GM19455 (cell line): ENCODE measurements around the gene PIK3CA.
A peak's percentile ranks its signal among the peaks of the same experiment; 100 is the strongest.
"Not testable (repeated sequence)": the region's sequence is repeated elsewhere in the genome, so short reads cannot be mapped to it uniquely, and the experiment has no call there.

Experiments used
- ATAC-seq: cut with Tn5 transposase; IDR thresholded peaks from one replicate; pipeline ENCODE4 v1.9.1; 2021; ENCODE audit not compliant: unreplicated experiment

The PIK3CA gene

DNA sequence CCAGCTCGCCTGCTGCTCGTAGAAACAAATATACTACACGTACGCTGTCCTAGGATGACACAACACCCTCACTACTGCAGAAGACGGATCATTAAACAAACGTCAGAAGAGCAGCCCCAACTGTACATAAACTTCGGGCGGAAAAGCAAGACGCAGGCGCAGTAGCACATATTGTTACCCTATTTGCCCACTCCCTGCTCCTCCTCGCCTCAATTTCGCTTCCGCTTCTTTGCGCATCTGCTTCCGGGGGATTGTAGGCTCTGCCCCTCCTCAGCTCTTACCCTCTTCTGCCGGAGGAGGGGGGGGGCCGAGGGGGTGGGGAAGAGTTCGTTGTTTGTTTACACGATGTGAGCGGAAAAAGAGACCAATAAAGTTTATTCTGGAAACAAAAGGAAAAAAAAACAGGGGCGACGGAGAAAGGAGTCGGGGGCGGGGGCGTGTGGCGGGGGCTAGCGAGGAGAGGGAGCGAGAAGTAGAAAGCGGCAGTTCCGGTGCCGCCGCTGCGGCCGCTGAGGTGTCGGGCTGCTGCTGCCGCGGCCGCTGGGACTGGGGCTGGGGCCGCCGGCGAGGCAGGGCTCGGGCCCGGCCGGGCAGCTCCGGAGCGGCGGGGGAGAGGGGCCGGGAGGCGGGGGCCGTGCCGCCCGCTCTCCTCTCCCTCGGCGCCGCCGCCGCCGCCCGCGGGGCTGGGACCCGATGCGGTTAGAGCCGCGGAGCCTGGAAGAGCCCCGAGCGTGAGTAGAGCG, at the start of gene PIK3CA:
Gene PIK3CA (plus strand): TSS at position 485 of the 743 bp plus-strand sequence. CDS start 50,469 bp downstream, outside the sequence.
- peak; percentile 78 for ATAC-seq

- no peak for ATAC-seq
Observed at GRCh38 chr3:179098388-179099077, 49.6 kb upstream of the PIK3CA start.

- no peak for ATAC-seq
Observed at GRCh38 chr3:179100652-179101051, 47.5 kb upstream of the PIK3CA start.

GRCh38 chr3:179105881-179106280, 42.3 kb upstream of the PIK3CA start:
- no peak for ATAC-seq

- ATAC-seq = no peak
Observed at GRCh38 chr3:179107617-179108016, 40.5 kb upstream of the PIK3CA start.

DNA sequence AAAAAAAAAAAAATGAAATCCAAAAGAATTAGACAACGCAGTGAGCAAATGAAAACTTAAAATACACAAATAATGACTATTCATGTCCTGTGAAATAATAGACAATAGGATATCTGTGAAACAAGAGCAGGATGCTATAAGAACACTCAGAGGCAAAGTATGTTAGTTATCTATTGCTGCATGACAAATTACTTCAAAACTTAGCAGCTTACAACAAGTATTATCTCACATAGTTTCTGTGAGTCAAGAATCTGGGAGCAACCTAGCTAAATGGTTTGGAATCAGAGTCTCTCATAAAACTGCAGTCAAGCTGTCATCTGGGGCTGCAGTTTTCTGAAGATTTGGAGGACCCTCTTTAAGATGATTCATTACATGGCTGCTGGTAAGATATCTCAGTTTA, 40.1 kb upstream of the PIK3CA start:
- no peak for ATAC-seq

- no peak for ATAC-seq
Observed at GRCh38 chr3:179113903-179114302, 34.3 kb upstream of the PIK3CA start.

DNA sequence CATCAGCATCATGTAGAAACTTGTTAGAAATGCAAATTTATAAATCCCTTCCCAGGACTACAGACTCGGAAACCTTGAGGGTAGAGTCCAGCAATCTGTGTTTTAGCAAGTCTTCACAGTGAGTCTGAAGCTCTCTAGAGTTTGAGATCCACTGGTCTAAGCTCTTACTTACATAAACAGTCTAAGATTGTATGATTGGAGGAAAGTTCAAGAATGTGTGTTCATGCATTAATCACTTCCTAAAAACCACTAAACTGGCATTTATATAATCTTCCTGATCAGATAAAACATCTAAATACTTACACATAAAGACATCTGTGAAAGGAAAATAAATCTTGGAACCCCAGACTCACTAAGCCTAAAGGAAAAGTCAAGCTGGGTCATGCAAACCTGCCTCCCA, 32.7 kb upstream of the PIK3CA start:
- not testable (repeated sequence) for ATAC-seq

GRCh38 chr3:179116816-179117215, 31.3 kb upstream of the PIK3CA start:
- no peak for ATAC-seq

DNA sequence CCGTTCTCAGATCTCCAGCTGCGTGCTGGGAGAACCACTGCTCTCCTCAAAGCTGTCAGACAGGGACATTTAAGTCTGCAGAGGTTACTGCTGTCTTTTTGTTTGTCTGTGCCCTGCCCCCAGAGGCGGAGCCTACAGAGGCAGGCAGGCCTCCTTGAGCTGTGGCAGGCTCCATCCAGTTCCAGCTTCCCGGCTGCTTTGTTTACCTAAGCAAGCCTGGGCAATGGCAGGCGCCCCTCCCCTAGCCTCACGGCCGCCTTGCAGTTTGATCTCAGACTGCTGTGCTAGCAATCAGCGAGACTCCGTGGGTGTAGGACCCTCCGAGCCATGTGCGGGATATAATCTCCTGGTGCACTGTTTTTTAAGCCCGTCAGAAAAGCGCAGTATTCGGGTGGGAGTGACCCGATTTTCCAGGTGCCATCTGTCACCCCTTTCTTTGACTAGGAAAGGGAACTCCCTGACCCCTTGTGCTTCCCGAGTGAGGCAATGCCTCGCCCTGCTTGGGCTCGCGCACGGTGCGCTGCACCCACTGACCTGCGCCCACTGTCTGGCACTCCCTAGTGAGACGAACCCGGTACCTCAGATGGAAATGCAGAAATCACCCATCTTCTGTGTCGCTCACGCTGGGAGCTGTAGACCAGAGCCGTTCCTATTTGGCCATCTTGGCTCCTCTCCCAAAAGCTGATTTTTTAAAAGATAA, 15.8 kb upstream of the PIK3CA start:
- not testable (repeated sequence) for ATAC-seq

DNA sequence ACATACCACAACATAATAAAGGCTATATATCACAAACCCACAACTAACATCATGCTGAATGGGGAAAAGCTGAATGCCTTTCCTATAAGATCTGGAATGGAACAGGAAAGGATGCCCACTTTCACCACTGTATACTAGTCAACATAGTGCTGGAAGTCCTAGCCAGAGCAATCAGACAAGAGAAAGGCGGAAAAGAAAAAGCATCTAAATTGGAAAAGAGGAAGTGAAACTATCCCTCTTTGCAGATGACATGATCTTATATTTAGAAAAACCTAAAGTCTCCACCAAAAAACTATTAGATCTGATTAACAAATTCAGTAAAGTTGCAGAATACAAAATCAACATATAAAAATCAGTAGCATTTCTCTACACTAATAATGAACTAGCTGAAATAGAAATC, 14.6 kb upstream of the PIK3CA start:
- ATAC-seq = no peak

GRCh38 chr3:179136195-179136594, 12.0 kb upstream of the PIK3CA start:
- no peak for ATAC-seq

GRCh38 chr3:179141890-179142289, 6.3 kb upstream of the PIK3CA start:
- ATAC-seq = no peak

- peak; percentile 13 for ATAC-seq
Observed at GRCh38 chr3:179146911-179147513, 1.1 kb upstream of the PIK3CA start.

DNA sequence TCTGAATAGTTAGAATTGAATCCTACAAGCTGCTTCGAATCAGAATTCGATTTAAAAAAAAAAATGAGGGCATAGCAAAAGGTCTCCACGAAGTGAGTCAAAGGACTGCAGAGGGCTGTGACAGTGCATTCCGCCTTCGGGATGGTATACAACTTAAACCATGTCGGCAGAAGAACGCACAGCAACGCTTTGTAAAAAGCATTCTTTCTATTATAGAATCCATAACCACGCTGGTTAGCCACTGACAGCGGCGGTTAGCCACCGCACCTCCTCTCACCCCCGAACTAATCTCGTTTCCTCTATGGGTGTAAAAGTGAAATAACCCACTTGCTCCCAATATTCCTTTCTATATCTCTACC, 664 bp upstream of the PIK3CA start:
- ATAC-seq = no peak

DNA sequence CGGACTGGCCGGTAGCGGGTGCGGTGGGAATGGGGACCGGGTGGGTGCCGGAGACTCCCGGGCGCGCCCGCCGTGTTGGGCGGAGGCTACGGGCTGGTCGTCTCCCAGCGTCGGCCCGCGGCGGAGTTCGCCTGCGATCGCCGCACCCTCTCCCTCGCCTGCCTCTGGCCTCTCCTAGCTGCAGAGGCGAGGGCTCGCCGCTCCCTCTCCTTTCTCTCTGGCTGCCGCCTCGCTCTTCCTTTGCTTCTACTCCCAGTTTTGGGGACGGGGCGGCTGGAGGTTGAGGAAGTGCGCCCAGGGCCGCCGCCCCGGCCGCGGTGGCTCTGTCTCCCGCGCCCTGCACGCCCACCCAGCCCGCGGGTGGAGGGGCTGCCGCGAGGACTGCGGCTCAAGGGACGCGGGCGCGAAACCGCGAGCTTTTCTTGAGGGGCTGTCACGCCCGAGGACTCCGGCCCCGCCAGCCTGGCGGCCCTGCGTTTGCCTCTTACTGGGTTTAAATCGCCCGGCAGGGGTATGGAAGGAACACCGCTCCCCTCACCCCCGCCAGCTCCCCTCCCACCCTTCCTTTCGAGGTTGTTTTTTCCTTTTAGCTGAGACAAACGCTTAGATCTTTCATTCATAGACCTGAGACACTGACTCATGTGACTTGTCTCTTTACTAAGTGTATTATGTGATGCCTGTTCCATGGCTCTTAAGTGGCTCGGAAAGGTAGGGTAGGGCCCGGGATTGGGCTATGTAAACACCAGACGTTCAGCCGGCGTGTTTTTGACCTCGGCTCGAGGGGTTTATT, 654 bp downstream of the PIK3CA start:
- peak; percentile 28 for ATAC-seq

GRCh38 chr3:179149406-179149867, 1.3 kb downstream of the PIK3CA start:
- ATAC-seq = no peak

- no peak for ATAC-seq
Observed at GRCh38 chr3:179149951-179150350, 1.8 kb downstream of the PIK3CA start.

GRCh38 chr3:179150610-179151009, 2.5 kb downstream of the PIK3CA start:
- ATAC-seq = no peak

DNA sequence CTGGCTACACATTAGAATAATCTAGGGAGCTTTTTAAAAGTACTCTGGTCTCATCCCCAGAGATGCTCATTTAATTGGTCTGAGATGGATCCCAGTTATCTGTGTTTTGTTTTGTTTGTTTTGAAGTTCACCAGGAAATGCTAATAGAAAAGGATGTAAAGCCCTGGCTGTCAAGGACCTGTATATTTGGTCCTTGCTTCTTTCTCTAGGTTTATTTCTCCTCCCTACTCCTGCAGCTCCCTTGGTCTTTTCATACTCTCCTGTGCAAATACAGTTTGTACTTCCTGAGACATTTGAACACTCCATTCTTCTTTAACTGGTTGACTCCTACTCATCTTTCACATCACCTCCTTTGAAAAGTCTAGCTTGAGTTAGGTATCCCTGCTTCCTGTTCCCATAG, 3.3 kb downstream of the PIK3CA start:
- ATAC-seq = no peak

DNA sequence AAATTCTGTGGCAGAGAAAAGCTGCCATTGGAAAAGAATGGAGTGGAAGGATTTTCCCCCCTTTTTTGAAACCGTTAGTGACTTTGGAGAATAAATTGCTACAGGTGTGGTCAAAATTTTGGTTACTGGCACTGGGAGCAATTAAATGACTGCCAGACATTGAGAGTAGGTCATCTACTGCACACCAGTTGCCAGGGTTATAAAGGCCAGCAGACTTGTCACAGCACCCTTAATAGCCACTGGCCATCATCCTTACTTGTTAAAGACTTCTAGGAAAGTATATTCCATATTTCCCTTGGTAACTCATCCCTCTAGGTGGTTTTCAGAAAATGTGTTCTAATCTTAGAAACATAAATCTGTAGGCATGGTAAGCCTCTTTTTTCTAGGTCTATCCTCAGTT, 8.0 kb downstream of the PIK3CA start:
- no peak for ATAC-seq
